MM.1S (cell line): ENCODE measurements around the gene TMEM26.

Experiments used
- DNase-seq: peaks from one replicate; pipeline ENCODE4 v3.0.0-alpha.2; 2015
- H2AFZ ChIP-seq: fragments of 300-600 bp; sonication (generic); 2 replicates; pipeline ENCODE4 v1.6.0; 2016; ENCODE audit warnings: antibody characterized with exemption, low read length
- H3F3A ChIP-seq: fragments of 300-600 bp; sonication (generic); 2 replicates; pipeline ENCODE4 v1.6.1; 2016; ENCODE audit warnings: mild to moderate bottlenecking, antibody characterized with exemption, low read length, moderate library complexity, mixed read lengths; ENCODE audit not compliant: insufficient read depth
- H3K27ac ChIP-seq: fragments of 300-600 bp; sonication (generic); 2 replicates; pipeline ENCODE4 v1.5.1; 2016; ENCODE audit warnings: mild to moderate bottlenecking, low read length
- H3K27me3 ChIP-seq: fragments of 300-600 bp; sonication (generic); replicated peaks from 2 replicates; pipeline ENCODE4 v1.6.0; 2016; ENCODE audit warnings: low read length; ENCODE audit not compliant: insufficient read depth
- H3K36me3 ChIP-seq: fragments of 300-600 bp; sonication (generic); replicated peaks from 2 replicates; pipeline ENCODE4 v1.6.1; 2016; ENCODE audit warnings: mild to moderate bottlenecking, low read length, mixed read lengths; ENCODE audit not compliant: insufficient read depth
- H3K4me1 ChIP-seq: fragments of 300-600 bp; sonication (generic); 2 replicates; pipeline ENCODE4 v1.6.1; 2016; ENCODE audit warnings: low read length, mixed read lengths
- H3K4me2 ChIP-seq: fragments of 300-600 bp; sonication (generic); 2 replicates; pipeline ENCODE4 v1.6.0; 2016; ENCODE audit warnings: low read depth, low read length
- H3K4me3 ChIP-seq: fragments of 300-600 bp; sonication (generic); 2 replicates; pipeline ENCODE4 v1.5.1; 2016; ENCODE audit warnings: low read length, mixed read lengths
- H3K79me2 ChIP-seq: fragments of 300-600 bp; sonication (generic); 2 replicates; pipeline ENCODE4 v1.6.1; 2016; ENCODE audit warnings: mixed run types, low read length, mixed read lengths
- H3K9ac ChIP-seq: fragments of 300-600 bp; sonication (generic); 2 replicates; pipeline ENCODE4 v1.6.1; 2016; ENCODE audit warnings: low read length, mixed read lengths
- H3K9me2 ChIP-seq: fragments of 300-600 bp; sonication (generic); replicated peaks from 2 replicates; pipeline ENCODE4 v1.6.1; 2016; ENCODE audit warnings: mild to moderate bottlenecking, low read length, mixed read lengths; ENCODE audit not compliant: insufficient read depth
- H3K9me3 ChIP-seq: fragments of 300-600 bp; sonication (generic); replicated peaks from 2 replicates; pipeline ENCODE4 v1.6.1; 2016; ENCODE audit warnings: mild to moderate bottlenecking, low read length, mixed read lengths; ENCODE audit not compliant: insufficient read depth
- H4K20me1 ChIP-seq: fragments of 300-600 bp; sonication (generic); 2 replicates; pipeline ENCODE4 v1.6.1; 2016; ENCODE audit warnings: mild to moderate bottlenecking, low read length, moderate library complexity, mixed read lengths; ENCODE audit not compliant: insufficient read depth
- EZH2 ChIP-seq: fragments of 300-600 bp; sonication (generic); optimal IDR thresholded peaks from 2 replicates; pipeline ENCODE3; 2017; ENCODE audit warnings: low read depth, mild to moderate bottlenecking, antibody characterized with exemption, low read length, mixed read lengths
- EZH2phosphoT487 ChIP-seq: fragments of 300-600 bp; sonication (generic); IDR thresholded peaks from 2 replicates; pipeline ENCODE4 v1.6.1; 2018; ENCODE audit warnings: antibody characterized with exemption, low read length
- TF ChIP-seq, protein P1 (sequence below): fragments of 300-600 bp; sonication (generic); IDR thresholded peaks from 2 replicates; pipeline ENCODE4 v1.5.1; 2016; ENCODE audit warnings: antibody characterized with exemption, low read length, mixed read lengths

The TMEM26 gene

DNA sequence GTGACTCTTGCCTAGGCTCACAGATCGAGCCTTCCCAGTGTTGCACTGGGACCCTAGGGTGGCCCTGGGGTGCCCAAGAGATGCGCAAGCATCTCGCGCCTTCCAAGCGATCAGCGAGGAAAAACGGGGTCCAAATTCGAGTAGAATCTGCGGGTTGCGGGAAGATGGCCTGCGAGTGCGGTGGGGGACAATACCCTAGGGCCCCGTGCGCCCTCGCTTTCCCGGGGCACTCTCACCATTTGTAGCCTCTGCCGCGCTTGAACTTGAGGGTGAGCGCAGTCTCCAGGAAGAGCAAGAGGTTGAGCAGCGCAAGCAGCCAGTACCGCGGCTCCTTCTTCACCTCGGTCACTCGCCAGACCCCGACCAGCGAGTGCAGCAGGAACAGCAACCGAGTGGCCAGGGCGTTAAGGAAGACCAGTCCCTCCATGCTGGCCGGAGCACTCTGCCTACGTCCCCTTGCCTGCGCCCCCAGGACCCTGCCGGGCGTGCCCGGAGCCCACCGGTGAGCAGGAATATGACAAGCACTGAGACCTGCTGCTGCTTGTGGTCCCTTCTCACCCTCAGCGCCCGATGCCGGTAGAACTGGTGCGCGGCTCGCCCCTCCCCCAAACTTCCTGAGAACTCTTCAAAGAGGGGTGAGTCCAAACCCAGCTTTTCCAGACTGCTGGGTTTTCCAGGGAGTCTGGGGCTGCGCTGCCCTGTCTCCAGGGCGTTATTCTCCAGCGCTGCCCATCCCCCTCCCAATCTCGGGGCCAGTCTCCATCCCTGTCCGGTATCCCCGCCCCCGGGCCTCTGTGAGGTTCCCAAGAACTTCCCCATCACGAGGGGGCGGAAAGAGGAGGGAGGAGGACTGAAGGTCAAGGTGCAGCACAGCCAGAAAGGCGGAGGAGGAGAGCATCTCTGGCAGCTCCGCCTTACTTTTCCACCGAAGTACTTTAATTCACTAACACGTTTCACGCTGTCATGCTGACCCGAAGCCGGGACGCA lies at the start of gene TMEM26:
TSS of gene TMEM26 (minus strand) at position 727 of the 987 bp plus-strand sequence. CDS start at position 427, 300 bp downstream.
- DNase-seq = no peak
- H3K79me2 ChIP-seq = no peaks in the 10 kb centered on the region
- no peak for TF ChIP-seq EZH2
- TF ChIP-seq EZH2phosphoT487 = no peak
- TF ChIP-seq, protein P1, sequence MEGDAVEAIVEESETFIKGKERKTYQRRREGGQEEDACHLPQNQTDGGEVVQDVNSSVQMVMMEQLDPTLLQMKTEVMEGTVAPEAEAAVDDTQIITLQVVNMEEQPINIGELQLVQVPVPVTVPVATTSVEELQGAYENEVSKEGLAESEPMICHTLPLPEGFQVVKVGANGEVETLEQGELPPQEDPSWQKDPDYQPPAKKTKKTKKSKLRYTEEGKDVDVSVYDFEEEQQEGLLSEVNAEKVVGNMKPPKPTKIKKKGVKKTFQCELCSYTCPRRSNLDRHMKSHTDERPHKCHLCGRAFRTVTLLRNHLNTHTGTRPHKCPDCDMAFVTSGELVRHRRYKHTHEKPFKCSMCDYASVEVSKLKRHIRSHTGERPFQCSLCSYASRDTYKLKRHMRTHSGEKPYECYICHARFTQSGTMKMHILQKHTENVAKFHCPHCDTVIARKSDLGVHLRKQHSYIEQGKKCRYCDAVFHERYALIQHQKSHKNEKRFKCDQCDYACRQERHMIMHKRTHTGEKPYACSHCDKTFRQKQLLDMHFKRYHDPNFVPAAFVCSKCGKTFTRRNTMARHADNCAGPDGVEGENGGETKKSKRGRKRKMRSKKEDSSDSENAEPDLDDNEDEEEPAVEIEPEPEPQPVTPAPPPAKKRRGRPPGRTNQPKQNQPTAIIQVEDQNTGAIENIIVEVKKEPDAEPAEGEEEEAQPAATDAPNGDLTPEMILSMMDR = no peak
- H3K9me2 ChIP-seq = no peaks in the 10 kb centered on the region
- H3K27ac ChIP-seq = no peak within 1 kb of the TSS
- H3F3A ChIP-seq = no peaks in the 10 kb centered on the region
- no peaks in the 10 kb centered on the region for H4K20me1 ChIP-seq
- no peaks in the 10 kb centered on the region for H3K27me3 ChIP-seq
- H3K4me1 ChIP-seq = no peaks in the 10 kb centered on the region
- no peaks in the 10 kb centered on the region for H3K9me3 ChIP-seq
- H2AFZ ChIP-seq = no peak within 1 kb of the TSS
- H3K4me2 ChIP-seq = no peak within 1 kb of the TSS
- no peaks in the 10 kb centered on the region for H3K36me3 ChIP-seq
- no peak within 1 kb of the TSS for H3K4me3 ChIP-seq
- H3K9ac ChIP-seq = no peak within 1 kb of the TSS

- no peaks in the 10 kb centered on the region for H3F3A ChIP-seq
- no peak overlapping the region for H3K4me2 ChIP-seq
- H3K36me3 ChIP-seq = no peaks in the 10 kb centered on the region
- H3K27ac ChIP-seq = no peak overlapping the region
- H3K4me1 ChIP-seq = no peaks in the 10 kb centered on the region
- no peaks in the 10 kb centered on the region for H4K20me1 ChIP-seq
- no peak for TF ChIP-seq EZH2
- TF ChIP-seq, protein P1 = no peak
- no peak for TF ChIP-seq EZH2phosphoT487
- H3K79me2 ChIP-seq = no peaks in the 10 kb centered on the region
- no peaks in the 10 kb centered on the region for H3K9me2 ChIP-seq
- H3K4me3 ChIP-seq = no peak overlapping the region
- no peaks in the 10 kb centered on the region for H3K9me3 ChIP-seq
- no peak for DNase-seq
- no peak overlapping the region for H3K9ac ChIP-seq
- no peak overlapping the region for H2AFZ ChIP-seq
- no peaks in the 10 kb centered on the region for H3K27me3 ChIP-seq
Measured at GRCh38 chr10:61500460-61500859, 47.3 kb upstream of the TMEM26 start.

DNA sequence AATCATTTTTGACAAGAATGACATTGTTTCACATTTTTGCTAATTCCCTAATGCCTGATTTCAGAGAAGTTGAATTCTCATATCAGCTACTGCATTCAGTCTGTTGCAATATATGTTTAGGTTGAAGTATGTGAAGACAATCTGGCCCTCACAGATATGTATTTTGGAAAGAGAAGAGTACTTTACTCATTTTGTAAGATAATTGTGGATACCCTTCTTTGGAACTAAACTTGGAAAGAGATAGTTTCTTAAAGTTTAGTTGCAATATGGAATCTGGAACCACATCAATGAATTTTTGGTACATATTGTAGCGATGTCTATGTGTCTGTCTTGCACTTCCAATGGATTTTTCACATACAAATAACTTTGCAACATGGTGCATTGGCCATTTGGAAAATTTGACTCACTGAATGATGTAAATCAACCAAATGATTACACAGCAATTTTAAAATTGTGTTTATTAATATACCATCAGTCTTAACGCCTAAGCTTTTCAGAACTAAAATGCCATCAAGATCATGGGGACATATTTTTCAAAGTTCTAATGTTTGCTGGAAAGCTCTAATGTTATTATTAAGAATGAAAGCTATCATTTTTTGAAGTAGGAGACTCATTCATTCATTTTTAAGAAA lies 39.3 kb upstream of the TMEM26 start:
- TF ChIP-seq EZH2 (no peak), EZH2phosphoT487 (no peak)
- TF ChIP-seq, protein P1 = no peak
- no peak for DNase-seq
- H2AFZ ChIP-seq = no peak overlapping the region
- no peaks in the 10 kb centered on the region for H3K79me2 ChIP-seq
- H3K27ac ChIP-seq = no peak overlapping the region
- H3K4me3 ChIP-seq = no peak overlapping the region
- no peaks in the 10 kb centered on the region for H3K4me1 ChIP-seq
- no peaks in the 10 kb centered on the region for H3K27me3 ChIP-seq
- no peak overlapping the region for H3K4me2 ChIP-seq
- no peaks in the 10 kb centered on the region for H3F3A ChIP-seq
- H3K9ac ChIP-seq = no peak overlapping the region
- H3K9me2 ChIP-seq = no peaks in the 10 kb centered on the region
- H4K20me1 ChIP-seq = no peaks in the 10 kb centered on the region
- H3K36me3 ChIP-seq = no peaks in the 10 kb centered on the region
- H3K9me3 ChIP-seq = no peaks in the 10 kb centered on the region
